SHP77 (cell line): ENCODE results near the gene CLIC4.
"Not testable (repeated sequence)": the region's sequence is repeated elsewhere in the genome, so short reads cannot be mapped to it uniquely, and the experiment has no call there.

Experiments
- DNase-seq, 2 experiments: peaks; one replicate each; lab custom pipeline; 2025; lab: John Stamatoyannopoulos, UW

The CLIC4 gene

DNA sequence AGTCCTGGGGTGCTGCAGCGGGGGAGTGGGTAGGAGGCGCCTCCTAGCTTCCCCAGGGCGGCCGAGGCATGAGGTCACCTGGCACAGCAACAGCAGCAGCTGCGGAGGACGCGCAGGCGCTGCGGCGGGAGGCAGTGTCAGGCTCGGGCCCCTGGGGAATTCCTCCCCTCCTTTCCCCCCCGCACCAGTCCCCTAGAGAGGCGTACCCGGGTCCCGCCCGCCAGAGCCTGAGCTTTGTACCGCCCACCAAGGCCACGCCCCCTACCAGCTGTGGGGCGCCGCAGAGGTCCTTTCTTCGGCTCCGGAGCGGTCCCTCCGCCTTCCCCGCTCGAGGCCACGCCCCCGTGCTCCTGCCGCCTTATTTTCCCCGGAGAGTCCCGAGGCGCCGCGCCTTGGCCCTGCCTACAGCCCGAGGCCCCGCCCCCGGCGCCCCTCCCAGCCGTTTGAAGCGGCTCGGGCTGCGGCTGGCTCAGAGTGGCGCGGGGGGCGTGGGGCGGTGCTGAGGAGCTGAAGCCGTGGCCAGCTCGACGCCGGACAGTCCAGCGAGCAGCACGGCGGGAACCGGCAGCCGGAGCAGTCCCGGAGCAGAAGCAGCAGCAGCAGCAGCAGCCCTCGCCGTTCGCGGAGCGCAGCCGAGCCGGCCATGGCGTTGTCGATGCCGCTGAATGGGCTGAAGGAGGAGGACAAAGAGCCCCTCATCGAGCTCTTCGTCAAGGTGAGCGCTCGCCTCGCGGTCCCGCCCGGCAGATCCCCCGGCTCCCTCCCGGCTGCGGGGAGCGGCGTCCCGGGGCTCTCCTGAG is at the start of gene CLIC4:
TSS of gene CLIC4 (plus strand) at position 537 of the 800 bp plus-strand sequence. CDS start at position 644, 107 bp downstream.
- peak; percentile 97 to 99 for DNase-seq

DNA sequence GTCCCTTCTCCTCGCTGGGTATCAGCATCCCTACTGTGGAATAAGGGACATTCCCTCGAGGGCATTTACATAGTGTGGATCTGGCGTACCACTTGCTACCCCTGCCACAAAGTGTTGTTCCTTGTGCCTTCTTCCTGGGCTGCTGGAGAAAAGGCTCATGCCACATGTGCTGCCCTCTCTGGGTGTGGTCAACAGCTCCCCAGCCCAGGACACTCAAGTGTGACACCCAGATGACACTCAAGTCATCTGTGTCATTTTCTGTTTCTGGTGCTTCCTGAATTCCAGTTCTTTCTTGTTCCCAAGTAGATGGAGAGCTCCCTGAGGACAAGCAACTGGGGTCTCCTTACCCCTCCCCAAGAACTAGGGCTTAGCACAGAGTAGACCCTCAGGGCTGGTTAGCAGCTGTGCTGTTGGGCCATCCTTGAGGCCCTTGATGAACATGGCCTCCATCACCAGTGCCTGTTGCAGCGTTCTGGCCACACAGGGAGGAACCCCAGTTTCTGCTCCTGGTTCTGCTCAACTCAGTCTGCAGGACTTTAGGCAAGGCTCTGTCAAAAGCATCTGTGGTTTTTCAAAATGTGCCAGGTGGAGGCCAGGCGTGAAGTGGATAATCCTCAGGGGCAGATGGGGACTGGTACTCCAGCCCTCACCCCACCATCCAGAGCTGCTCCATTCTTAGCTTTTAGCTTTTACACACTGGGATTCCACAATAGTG is 49.0 kb upstream of the CLIC4 start:
- no peak for DNase-seq

- no peak for DNase-seq
Measured at GRCh38 chr1:24696756-24697330, 48.4 kb upstream of the CLIC4 start.

- DNase-seq = not testable (repeated sequence)
Measured at GRCh38 chr1:24697453-24698001, 47.7 kb upstream of the CLIC4 start.

GRCh38 chr1:24698326-24698725 is 46.9 kb upstream of the CLIC4 start:
- DNase-seq = not testable (repeated sequence)

GRCh38 chr1:24699628-24700027 is 45.6 kb upstream of the CLIC4 start:
- DNase-seq = peak; percentile 48 to 69

DNA sequence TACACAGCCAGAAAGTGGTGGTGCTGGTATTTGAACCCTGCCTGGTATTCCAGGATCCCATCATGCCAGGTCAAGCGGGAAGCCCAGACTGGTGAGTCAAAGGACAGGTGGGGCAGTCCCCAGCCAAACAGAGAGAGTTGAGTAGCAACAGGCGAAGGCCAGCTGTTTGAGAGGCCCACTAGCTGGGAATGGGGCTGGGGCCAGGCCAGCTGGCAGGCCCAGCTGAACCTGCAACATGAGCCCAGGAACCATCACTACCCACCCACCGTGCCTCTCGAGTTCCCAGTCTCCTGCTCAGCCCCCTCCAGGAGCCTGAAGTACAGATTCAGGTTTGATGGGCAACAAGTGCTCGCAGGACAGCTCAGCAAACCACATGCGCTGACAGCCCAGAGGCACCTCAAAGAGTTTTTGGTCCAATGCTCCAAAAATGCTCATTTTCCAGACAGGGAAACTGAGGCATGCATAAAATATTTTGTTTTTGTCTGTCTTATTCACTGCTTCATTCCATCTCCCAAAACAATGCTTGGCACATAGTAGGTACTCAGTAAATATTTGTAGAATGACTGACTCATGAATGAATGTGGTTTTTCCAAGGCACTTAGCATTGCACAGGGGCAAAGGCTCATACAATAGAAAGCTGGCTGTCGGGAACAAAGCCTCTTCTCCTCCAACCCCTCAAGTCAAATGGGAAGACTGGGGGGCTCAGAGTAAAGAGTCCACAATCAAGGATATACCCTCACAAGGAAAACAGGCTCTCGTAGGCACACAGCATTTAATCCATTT is 42.5 kb upstream of the CLIC4 start:
- DNase-seq = peak; percentile 87 to 89

DNA sequence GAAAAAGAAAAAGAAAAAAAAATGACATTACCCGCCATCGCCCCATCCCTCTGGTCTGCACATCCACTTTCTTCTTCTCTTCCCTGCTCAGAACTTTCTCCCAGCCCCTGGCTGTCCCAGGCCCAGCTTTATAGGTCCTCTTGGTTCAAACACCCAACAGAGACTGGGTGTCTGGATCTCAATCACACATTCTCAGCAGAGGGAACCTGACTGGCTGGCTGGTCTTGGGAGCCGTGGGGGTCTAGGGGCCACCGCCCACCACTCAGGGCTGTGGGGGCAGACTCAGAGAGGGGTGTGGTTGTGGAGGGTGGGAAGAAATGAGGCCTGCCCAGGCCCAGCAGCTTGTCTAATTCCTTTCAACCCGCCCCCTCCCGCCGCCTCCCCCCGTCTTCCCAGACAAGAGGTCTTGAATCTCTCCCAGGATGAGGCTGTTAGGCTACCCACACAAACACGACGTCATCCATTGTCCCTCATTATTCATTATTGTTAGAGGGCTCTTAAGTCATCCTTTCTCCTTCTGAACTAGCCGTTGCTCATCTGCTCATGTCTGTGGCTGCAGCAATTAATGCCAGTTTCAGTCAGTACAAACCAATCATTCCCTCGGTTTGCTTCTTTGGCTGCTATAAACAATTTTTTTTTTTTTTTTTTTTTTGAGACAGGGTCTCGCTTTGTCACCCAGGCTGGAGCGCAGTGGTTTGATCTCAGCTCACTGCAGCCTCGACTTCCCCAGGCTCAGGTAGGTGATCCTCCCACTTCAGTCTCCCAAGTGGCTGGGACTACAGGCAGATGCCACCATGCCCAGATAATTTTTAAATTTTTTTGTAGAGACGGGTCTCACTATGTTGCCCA is 40.6 kb upstream of the CLIC4 start:
- DNase-seq = peak; percentile 22 to 39

GRCh38 chr1:24705260-24706073 is 39.8 kb upstream of the CLIC4 start:
- DNase-seq = peak; percentile 93 to 94

DNA sequence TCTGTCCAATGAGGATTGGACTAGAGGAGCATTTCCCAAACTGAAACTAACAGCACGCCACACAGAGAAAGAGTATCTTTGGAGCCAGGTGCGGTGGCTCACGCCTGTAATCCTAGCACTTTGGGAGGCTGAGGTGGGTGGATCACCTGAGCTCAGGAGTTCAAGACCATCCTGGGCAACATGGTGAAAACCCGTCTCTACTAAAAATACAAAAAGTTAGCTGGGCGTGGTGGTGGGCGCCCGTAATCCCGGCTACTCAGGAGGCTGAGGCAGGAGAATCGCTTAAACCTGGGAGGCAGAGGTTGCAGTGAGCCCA is 39.2 kb upstream of the CLIC4 start:
- not testable (repeated sequence) for DNase-seq

- no peak for DNase-seq
Measured at GRCh38 chr1:24707687-24708086, 37.6 kb upstream of the CLIC4 start.

DNA sequence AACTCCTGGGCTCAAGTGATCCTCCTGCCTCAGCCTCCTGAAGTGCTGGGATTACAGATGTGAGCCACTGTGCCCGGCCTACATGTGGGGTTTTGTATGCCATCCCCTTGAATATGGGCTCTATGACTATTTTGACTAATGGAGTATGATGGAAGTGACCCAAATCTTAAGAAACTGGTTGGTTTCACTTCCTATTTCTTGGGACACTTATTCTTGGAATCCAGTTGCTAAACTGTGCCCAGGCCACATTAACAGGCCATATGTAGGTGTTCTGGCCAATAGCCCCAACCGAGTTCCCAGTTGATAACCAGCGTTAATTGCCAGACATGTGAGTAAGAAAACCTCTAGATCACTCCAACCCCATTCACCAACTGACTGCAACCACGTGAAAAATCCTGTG is 36.3 kb upstream of the CLIC4 start:
- no peak for DNase-seq

DNA sequence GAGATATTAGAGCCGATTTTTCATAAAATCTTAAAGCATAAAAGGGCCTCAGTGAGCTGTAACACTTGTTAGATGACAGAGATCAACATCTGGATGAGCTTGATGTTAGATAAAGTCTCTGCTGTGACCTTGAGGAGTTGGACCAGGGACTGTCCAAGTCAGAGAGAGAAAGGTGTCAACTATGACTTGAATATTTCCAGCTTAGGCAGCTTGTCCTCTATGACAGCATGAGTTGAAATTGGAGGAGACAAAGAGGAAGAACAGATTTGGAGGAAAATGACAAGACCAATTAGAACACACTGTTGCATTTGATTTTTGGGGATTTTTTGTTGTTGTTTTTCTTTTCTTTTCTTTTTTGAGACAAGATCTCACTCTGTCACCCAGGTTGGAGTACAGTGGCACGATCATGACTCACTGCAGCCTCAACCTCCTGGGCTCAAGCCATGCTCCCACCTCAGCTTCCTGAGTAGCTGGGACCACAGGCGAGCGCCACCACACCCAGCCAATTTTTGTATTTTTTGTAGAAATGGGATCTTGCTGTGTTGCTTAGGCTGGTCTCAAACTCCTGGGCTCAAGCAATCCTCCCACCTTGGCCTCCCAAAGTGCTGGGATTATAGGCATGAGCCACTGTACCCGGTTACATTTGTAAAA is 35.3 kb upstream of the CLIC4 start:
- no peak for DNase-seq

- no peak for DNase-seq
Measured at GRCh38 chr1:24711329-24711728, 33.9 kb upstream of the CLIC4 start.

- no peak for DNase-seq
Measured at GRCh38 chr1:24713176-24713575, 32.1 kb upstream of the CLIC4 start.

GRCh38 chr1:24713736-24714135 is 31.5 kb upstream of the CLIC4 start:
- no peak for DNase-seq

DNA sequence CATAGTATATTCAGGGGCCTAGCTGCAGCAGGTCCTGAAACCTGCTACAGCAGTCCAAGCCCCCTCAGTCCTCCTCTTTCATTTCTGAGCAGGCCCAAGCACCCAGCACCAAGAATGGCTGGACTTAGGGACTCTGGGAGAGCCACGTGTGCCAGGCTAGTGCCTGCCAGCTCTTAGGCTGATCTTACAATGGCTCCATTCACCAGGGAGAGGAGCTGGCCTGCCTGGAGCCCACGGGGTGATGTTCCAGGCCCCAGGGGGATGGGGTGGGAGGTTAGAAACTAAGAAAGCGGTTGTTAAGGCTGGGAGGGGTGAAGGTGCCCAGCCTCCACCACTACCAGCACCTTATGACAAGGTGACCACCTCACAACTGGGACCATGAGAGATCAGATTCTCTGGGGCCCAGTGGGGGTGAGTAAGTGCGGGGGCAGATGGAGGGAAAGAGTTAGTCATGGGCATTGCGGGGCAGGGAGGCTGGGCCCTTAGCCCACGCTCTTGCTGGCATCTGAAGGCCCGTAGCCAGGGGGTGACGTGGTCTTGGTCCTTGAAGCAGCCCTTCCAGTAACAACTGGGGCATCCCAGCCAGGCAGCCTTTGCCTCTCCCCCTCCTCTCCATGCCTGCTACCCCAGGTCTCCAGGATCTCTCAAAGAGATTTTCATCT is 30.3 kb upstream of the CLIC4 start:
- no peak for DNase-seq

DNA sequence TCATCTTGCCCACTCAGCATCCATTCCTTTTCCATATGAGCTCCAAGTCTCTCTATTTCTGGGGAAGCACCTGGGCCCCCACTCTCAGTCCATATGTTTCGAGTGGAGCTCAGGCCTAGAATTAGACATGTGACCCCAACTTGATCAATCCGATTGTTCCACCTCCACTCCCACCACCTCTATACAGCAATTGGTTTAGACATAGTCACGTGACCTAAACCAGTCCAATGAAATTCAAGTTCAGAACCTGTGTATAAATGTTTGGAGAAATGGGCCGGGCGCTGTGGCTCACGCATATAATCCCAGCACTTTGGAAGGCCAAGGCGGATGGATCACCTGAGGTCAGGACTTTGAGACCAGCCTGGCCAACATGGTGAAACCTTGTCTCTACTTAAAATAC is 29.6 kb upstream of the CLIC4 start:
- DNase-seq = no peak
